IMR-90 (cell line): Measurements from ENCODE around the gene CELA1. TPM values are rescaled to one million over a fixed set of nuclear protein-coding genes. Genes with fewer than 3 reads are reported as not detected.
"Not testable (repeated sequence)": the region's sequence is repeated elsewhere in the genome, so short reads cannot be mapped to it uniquely, and the experiment has no call there.

Source experiments
- ATAC-seq: fragments of 200-7000 bp; cut with Tn5 transposase; 2 replicates; pipeline ENCODE4 v1.9.1; 2020; ENCODE audit warnings: low read depth, mild to moderate bottlenecking, moderate library complexity
- BruUV-seq: library from RNA; stranded (reverse); fragments of 400-500 nt; replicated peaks from 2 replicates; lab custom pipeline; 2021; lab: Mats Ljungman, UMichigan
- CTCF ChIA-PET: fragments of 300-600 bp; formaldehyde crosslinking; extraction: SDS; loops from one replicate; lab custom pipeline; 2021; ENCODE audit warnings: antibody characterized with exemption; lab: Yijun Ruan, JAX
- POLR2A ChIA-PET: fragments of 300-600 bp; sonication (Branson Sonifier 250); formaldehyde crosslinking; loops from one replicate; lab custom pipeline; 2022; ENCODE audit warnings: antibody characterized with exemption; ENCODE audit not compliant: unreplicated experiment; lab: Charles Lee
- DNase-seq: peaks from one replicate; pipeline ENCODE4 v3.0.0; 2013
- H2AFZ ChIP-seq: replicated peaks from 2 replicates; pipeline ENCODE3; 2013; ENCODE audit warnings: low read length, mild to moderate bottlenecking; ENCODE audit not compliant: poor library complexity
- H2AK5ac ChIP-seq: 2 replicates; pipeline ENCODE4 v1.6.1; 2013; ENCODE audit warnings: low read depth, low read length, inconsistent platforms
- H2AK9ac ChIP-seq: replicated peaks from 2 replicates; pipeline ENCODE3; 2013; ENCODE audit warnings: mild to moderate bottlenecking, low read depth, low read length, moderate library complexity; ENCODE audit not compliant: poor library complexity
- H2BK120ac ChIP-seq: 2 replicates; pipeline ENCODE4 v1.6.1; 2013; ENCODE audit warnings: low read depth, low read length, inconsistent platforms
- H2BK15ac ChIP-seq: 3 replicates; pipeline ENCODE4 v1.6.1; 2013; ENCODE audit warnings: low read depth, low read length, inconsistent platforms
- H2BK20ac ChIP-seq: 2 replicates; pipeline ENCODE4 v1.6.1; 2013; ENCODE audit warnings: low read depth, mild to moderate bottlenecking, inconsistent platforms, low read length, moderate library complexity
- H2BK5ac ChIP-seq: 2 replicates; pipeline ENCODE4 v1.6.1; 2013; ENCODE audit warnings: mild to moderate bottlenecking, low read depth, low read length, inconsistent platforms; ENCODE audit not compliant: poor library complexity, severe bottlenecking
- H3K14ac ChIP-seq: replicated peaks from 2 replicates; pipeline ENCODE4 v1.6.1; 2013; ENCODE audit warnings: low read depth, low read length, inconsistent platforms
- H3K18ac ChIP-seq: 2 replicates; pipeline ENCODE4 v1.6.1; 2013; ENCODE audit warnings: low read depth, low read length, control low read depth
- H3K23ac ChIP-seq: 2 replicates; pipeline ENCODE4 v1.6.1; 2013; ENCODE audit warnings: low read depth, low read length, inconsistent platforms
- H3K27ac ChIP-seq: 2 replicates; pipeline ENCODE4 v1.5.1; 2013; ENCODE audit warnings: mild to moderate bottlenecking, control low read depth, low read length; ENCODE audit not compliant: insufficient read depth
- H3K27me3 ChIP-seq: 2 replicates; pipeline ENCODE4 v1.6.1; 2013; ENCODE audit warnings: low read length; ENCODE audit not compliant: control insufficient read depth, insufficient read depth
- H3K36me3 ChIP-seq: 2 replicates; pipeline ENCODE4 v1.6.1; 2013; ENCODE audit warnings: low read length, mixed read lengths; ENCODE audit not compliant: control insufficient read depth, insufficient read depth
- H3K4ac ChIP-seq: 2 replicates; pipeline ENCODE4 v1.6.1; 2013; ENCODE audit warnings: low read depth, low read length, inconsistent platforms
- H3K4me1 ChIP-seq: 2 replicates; pipeline ENCODE4 v1.6.1; 2013; ENCODE audit warnings: low read length, mixed read lengths; ENCODE audit not compliant: control insufficient read depth, insufficient read depth
- H3K4me2 ChIP-seq: 2 replicates; pipeline ENCODE4 v1.6.1; 2013; ENCODE audit warnings: low read depth, mild to moderate bottlenecking, control low read depth, low read length, moderate library complexity
- H3K4me3 ChIP-seq: 2 replicates; pipeline ENCODE4 v1.5.1; 2013; ENCODE audit warnings: low read depth, mild to moderate bottlenecking, control low read depth, low read length, moderate library complexity; ENCODE audit not compliant: insufficient read depth
- H3K56ac ChIP-seq: 2 replicates; pipeline ENCODE4 v1.6.1; 2013; ENCODE audit warnings: low read length, inconsistent platforms; ENCODE audit not compliant: insufficient read depth; ENCODE audit errors: extremely low read depth
- H3K79me1 ChIP-seq, 2 experiments: 2 replicates each; pipeline ENCODE4 v1.6.1; 2013; ENCODE audit warnings: low read length in 2 of 2, inconsistent platforms in 1 of 2, low read depth in 1 of 2
- H3K9ac ChIP-seq: 2 replicates; pipeline ENCODE4 v1.6.1; 2013; ENCODE audit warnings: low read depth, low read length, control low read depth
- H3K9me1 ChIP-seq: 2 replicates; pipeline ENCODE4 v1.6.1; 2013; ENCODE audit warnings: low read length, inconsistent platforms; ENCODE audit not compliant: insufficient read depth
- H3K9me3 ChIP-seq: 2 replicates; pipeline ENCODE4 v1.6.1; 2013; ENCODE audit warnings: low read length; ENCODE audit not compliant: control insufficient read depth, insufficient read depth
- H4K20me1 ChIP-seq: 2 replicates; pipeline ENCODE4 v1.6.1; 2013; ENCODE audit warnings: low read length, inconsistent platforms; ENCODE audit not compliant: insufficient read depth
- H4K5ac ChIP-seq: 2 replicates; pipeline ENCODE4 v1.6.1; 2013; ENCODE audit warnings: mild to moderate bottlenecking, low read depth, low read length, control low read depth
- H4K8ac ChIP-seq, 2 experiments: 2 replicates each; pipeline ENCODE4 v1.6.1; 2013; ENCODE audit warnings: low read depth in 2 of 2, low read length in 2 of 2, control low read depth in 1 of 2, inconsistent platforms in 1 of 2
- H4K91ac ChIP-seq: 2 replicates; pipeline ENCODE4 v1.6.1; 2013; ENCODE audit warnings: low read depth, low read length, inconsistent platforms; ENCODE audit not compliant: insufficient read depth
- CHD1 ChIP-seq: IDR thresholded peaks from 2 replicates; pipeline ENCODE4 v1.6.1; 2012; ENCODE audit warnings: low read depth, low read length, improper control_type of control experiment
- FOS ChIP-seq: fragments of 150-350 bp; IDR thresholded peaks from 2 replicates; pipeline ENCODE4 v1.6.1; 2016; ENCODE audit warnings: low read depth, low read length
- WGBS, 2 experiments: methylation state at CpG; one replicate each; pipeline versions ENCODE4 v1.1.5 to v1.1.7; 2013; ENCODE audit warnings: missing lambda C conversion rate in 2 of 2; ENCODE audit not compliant: insufficient read length in 1 of 2; ENCODE audit errors: extremely low coverage in 2 of 2; 5-methylcytosine and 5-hydroxymethylcytosine counted together
- dilution Hi-C: fragments of 300-500 bp; cut with HindIII; formaldehyde crosslinking; loops from one replicate; pipeline ENCODE4 v1.14.3; 2018; ENCODE audit warnings: low sequenced_read_pairs; ENCODE audit not compliant: unreplicated experiment
- in situ Hi-C: fragments of 300-500 bp; cut with MboI; formaldehyde crosslinking; loops from 3 replicates; pipeline ENCODE4 v1.14.3; 2019; ENCODE audit warnings: low sequenced_read_pairs, inconsistent platforms, mixed read lengths
- intact Hi-C: fragments of 100-400 bp; cut with micrococcal nuclease; formaldehyde crosslinking; loops from 2 replicates; pipeline ENCODE4 v1.10.0; 2022
- polyA plus RNA-seq, 3 experiments: library from polyadenylated mRNA; depleted of rRNA; stranded (reverse); fragments of >200 nt; gene quantifications; 2 replicates each; pipeline ENCODE4 v1.2.3, GENCODE V29; 2012; ENCODE audit warnings: low replicate concordance in 1 of 3
- total RNA-seq: library from RNA; depleted of rRNA; stranded (reverse); fragments of >200 nt; gene quantifications from 2 replicates; pipeline ENCODE4 v1.2.3, GENCODE V29; 2012

Gene CELA1
- total and polyA plus RNA-seq, 2 of the 4 experiments (the other 2 are of a cell fraction) = not detected

- dilution Hi-C loops = no loop called here
- H3K56ac ChIP-seq = no peak overlapping the region
- POLR2A ChIA-PET = no interaction called here
- H3K27me3 ChIP-seq = no peaks in the 10 kb centered on the region
- H3K23ac ChIP-seq = no peak overlapping the region
- peak; percentile 15 for DNase-seq
- ATAC-seq = no peak
- no peak overlapping the region for H3K4me2 ChIP-seq
- no TSS peak for BruUV-seq
- H3K9ac ChIP-seq = no peak overlapping the region
- H3K27ac ChIP-seq = no peak overlapping the region
- no peaks in the 10 kb centered on the region for H3K36me3 ChIP-seq
- no peak overlapping the region for H3K18ac ChIP-seq
- CTCF ChIA-PET = no interaction called here
- H3K4me1 ChIP-seq = no peaks in the 10 kb centered on the region
- H2AK5ac ChIP-seq = no peak overlapping the region
- H3K79me1 ChIP-seq = no peaks in the 10 kb centered on the region
- no peak overlapping the region for H2BK5ac ChIP-seq
- H3K14ac ChIP-seq = no peak overlapping the region
- no peak overlapping the region for H2BK15ac ChIP-seq
- H2BK120ac ChIP-seq = no peak overlapping the region
- H3K4me3 ChIP-seq = no peak overlapping the region
- H2BK20ac ChIP-seq = no peak overlapping the region
- no peak overlapping the region for H4K5ac ChIP-seq
- no peak overlapping the region for H3K4ac ChIP-seq
- H2AFZ ChIP-seq = no peak overlapping the region
- H4K91ac ChIP-seq = no peak overlapping the region
- no peaks in the 10 kb centered on the region for H3K9me3 ChIP-seq
- intact Hi-C loops = no loop called here
- in situ Hi-C loops = no loop called here
- no peak overlapping the region for H2AK9ac ChIP-seq
- H4K20me1 ChIP-seq = no peaks in the 10 kb centered on the region
- no peak overlapping the region for H4K8ac ChIP-seq
- no peak for TF ChIP-seq CHD1
- no peak for TF ChIP-seq FOS
- no peaks in the 10 kb centered on the region for H3K9me1 ChIP-seq
Measured at GRCh38 chr12:51293696-51294095, 52.8 kb downstream of the CELA1 start.

- H3K4ac ChIP-seq, H3K9me1 ChIP-seq, dilution Hi-C loops, H3K4me1 ChIP-seq, H3K56ac ChIP-seq, H3K14ac ChIP-seq, H3K9me3 ChIP-seq, intact Hi-C loops, H2BK5ac ChIP-seq, H3K27ac ChIP-seq, in situ Hi-C loops, H3K27me3 ChIP-seq, H2AK5ac ChIP-seq, H2AK9ac ChIP-seq, H4K5ac ChIP-seq, H3K23ac ChIP-seq, H2AFZ ChIP-seq, H3K4me2 ChIP-seq, H4K91ac ChIP-seq, H4K20me1 ChIP-seq, DNase-seq, H3K36me3 ChIP-seq, H3K4me3 ChIP-seq, H2BK15ac ChIP-seq, POLR2A ChIA-PET, BruUV-seq, H3K9ac ChIP-seq, H4K8ac ChIP-seq, CTCF ChIA-PET, H2BK120ac ChIP-seq, H2BK20ac ChIP-seq, H3K79me1 ChIP-seq, H3K18ac ChIP-seq, ATAC-seq: not testable (repeated sequence)
- no CpG with 5 or more reads among the region's 9 CpGs for WGBS, 2 experiments
Measured at GRCh38 chr12:51291603-51292513, 54.6 kb downstream of the CELA1 start.
